ENCODE measurements around the gene TAF4.
"Not testable (repeated sequence)": the region's sequence is repeated elsewhere in the genome, so short reads cannot be mapped to it uniquely, and the experiment has no call there.

Gene TAF4

GRCh38 chr20:61989741-61990140 is 75.9 kb downstream of the TAF4 start:
- H3K27ac ChIP-seq = no peak overlapping the region
- TF ChIP-seq CTCF (conservative IDR thresholded peaks at IDR 0.05) = no peak
- TF ChIP-seq ZFX (IDR thresholded peaks at IDR 0.05) = no peak

- no peak overlapping the region for H3K27ac ChIP-seq
- TF ChIP-seq ZFX (IDR thresholded peaks at IDR 0.05) (no peak), CTCF (conservative IDR thresholded peaks at IDR 0.05) (no peak)
Measured at GRCh38 chr20:61988665-61989064, 77.0 kb downstream of the TAF4 start.

- no peak for TF ChIP-seq CTCF (conservative IDR thresholded peaks at IDR 0.05)
- no peak for TF ChIP-seq ZFX (IDR thresholded peaks at IDR 0.05)
- H3K27ac ChIP-seq = no peak overlapping the region
Measured at GRCh38 chr20:61986762-61987321, 78.8 kb downstream of the TAF4 start.

- H3K27ac ChIP-seq = no peak overlapping the region
- TF ChIP-seq ZFX (IDR thresholded peaks at IDR 0.05) = no peak
- no peak for TF ChIP-seq CTCF (conservative IDR thresholded peaks at IDR 0.05)
Measured at GRCh38 chr20:61985096-61985495, 80.6 kb downstream of the TAF4 start.

GRCh38 chr20:61984431-61984830 is 81.2 kb downstream of the TAF4 start:
- H3K27ac ChIP-seq = not testable (repeated sequence)

- no peak overlapping the region for H3K27ac ChIP-seq
- TF ChIP-seq ZFX (IDR thresholded peaks at IDR 0.05) = no peak
- TF ChIP-seq CTCF (conservative IDR thresholded peaks at IDR 0.05) = no peak
Measured at GRCh38 chr20:61983965-61984364, 81.7 kb downstream of the TAF4 start.

- TF ChIP-seq ZFX (IDR thresholded peaks at IDR 0.05) (no peak), CTCF (conservative IDR thresholded peaks at IDR 0.05) (no peak)
- no peak overlapping the region for H3K27ac ChIP-seq
Measured at GRCh38 chr20:61982951-61983315, 82.7 kb downstream of the TAF4 start.

- H3K27ac ChIP-seq = no peak overlapping the region
- TF ChIP-seq CTCF (conservative IDR thresholded peaks at IDR 0.05) (no peak), ZFX (IDR thresholded peaks at IDR 0.05) (no peak)
Measured at GRCh38 chr20:61982191-61982950, 83.3 kb downstream of the TAF4 start.

GRCh38 chr20:61981691-61982090 is 84.0 kb downstream of the TAF4 start:
- H3K27ac ChIP-seq = not testable (repeated sequence)

Measured in C4-2B (cell line).